Measurements from ENCODE around the gene OR6C2. TPM values are rescaled to one million over a fixed set of nuclear protein-coding genes. Genes with fewer than 3 reads are reported as not detected.
"Not testable (repeated sequence)": the region's sequence is repeated elsewhere in the genome, so short reads cannot be mapped to it uniquely, and the experiment has no call there.

The OR6C2 gene
- not detected for total RNA-seq

- H3K4me3 Mint-ChIP-seq = no peak within 1 kb of the TSS
- CTCF ChIA-PET = interaction anchor here (0.6 to 1.1 kb wide), 2 partner anchors 176 to 342 kb away, joined by 3 read pairs; no protein-coding TSS in a partner anchor
These were observed at the start of gene OR6C2 for GRCh38 chr12:55443776-55444175. OR6C2 (plus strand) TSS chr12:55444076; CDS start chr12:55452214, 8,138 bp downstream.

GRCh38 chr12:55396326-55396725 lies 47.5 kb upstream of the OR6C2 start:
- Mint-ChIP-seq H3K27me3 (ENCODE audit: low read depth) (peaks cover 20% of the 10 kb centered on the region), H3K27ac (no peak overlapping the region), H3K4me3 (no peak overlapping the region), H3K9me3 (ENCODE audit: insufficient read depth) (no peaks in the 10 kb centered on the region), H3K36me3 (ENCODE audit: low read depth) (no peaks in the 10 kb centered on the region), H3K4me1 (ENCODE audit: low read depth) (no peaks in the 10 kb centered on the region)
- ChIA-PET CTCF (no interaction called here), POLR2A (no interaction called here)
- no peak for ATAC-seq
- no peak for DNase-seq

More at GRCh38 chr12:55443776-55444175, at the start of gene OR6C2:
- H3K4me1 Mint-ChIP-seq (ENCODE audit: low read depth) = no peaks in the 10 kb centered on the region
- POLR2A ChIA-PET = no interaction called here
- H3K27ac Mint-ChIP-seq = no peak within 1 kb of the TSS
- DNase-seq (no peak), ATAC-seq (no peak)
- H3K9me3 Mint-ChIP-seq (ENCODE audit: insufficient read depth) = no peaks in the 10 kb centered on the region
- peaks cover 6% of the 10 kb centered on the region for H3K27me3 Mint-ChIP-seq (ENCODE audit: low read depth)
- H3K36me3 Mint-ChIP-seq (ENCODE audit: low read depth) = no peaks in the 10 kb centered on the region

- no peak within 1 kb of the TSS for H3K27ac Mint-ChIP-seq
- H3K27me3 Mint-ChIP-seq (ENCODE audit: low read depth) = peaks cover 27% of the 10 kb centered on the region
- no peaks in the 10 kb centered on the region for H3K4me1 Mint-ChIP-seq (ENCODE audit: low read depth)
- no peak for ATAC-seq
- DNase-seq = no peak
- ChIA-PET POLR2A (no interaction called here), CTCF (interaction anchor here (1.0 kb wide), 1 partner anchor 256 kb away, joined by 3 read pairs; no protein-coding TSS in a partner anchor)
- H3K4me3 Mint-ChIP-seq = no peak within 1 kb of the TSS
- H3K9me3 Mint-ChIP-seq (ENCODE audit: insufficient read depth) = no peaks in the 10 kb centered on the region
- no peaks in the 10 kb centered on the region for H3K36me3 Mint-ChIP-seq (ENCODE audit: low read depth)
These were observed 43.6 kb upstream of the OR6C2 start, which contains the start of gene OR6C65 for GRCh38 chr12:55400229-55400628. OR6C65 (plus strand) TSS chr12:55400529; CDS start chr12:55400529, 0 bp downstream.

- DNase-seq (no peak), ATAC-seq (no peak)
- no peaks in the 10 kb centered on the region for H3K4me1 Mint-ChIP-seq (ENCODE audit: low read depth)
- peaks cover 12% of the 10 kb centered on the region for H3K27me3 Mint-ChIP-seq (ENCODE audit: low read depth)
- H3K27ac Mint-ChIP-seq = no peak overlapping the region
- H3K9me3 Mint-ChIP-seq (ENCODE audit: insufficient read depth) = no peaks in the 10 kb centered on the region
- H3K4me3 Mint-ChIP-seq = no peak overlapping the region
- no peaks in the 10 kb centered on the region for H3K36me3 Mint-ChIP-seq (ENCODE audit: low read depth)
- ChIA-PET POLR2A (no interaction called here), CTCF (no interaction called here)
These were observed 36.0 kb upstream of the OR6C2 start for GRCh38 chr12:55407866-55408265.

- CTCF ChIA-PET; ATAC-seq; H3K27ac Mint-ChIP-seq; H3K9me3 Mint-ChIP-seq (ENCODE audit: insufficient read depth); DNase-seq; POLR2A ChIA-PET; H3K4me1 Mint-ChIP-seq (ENCODE audit: low read depth); H3K4me3 Mint-ChIP-seq; H3K36me3 Mint-ChIP-seq (ENCODE audit: low read depth): not testable (repeated sequence)
- peaks cover 13% of the 10 kb centered on the region for H3K27me3 Mint-ChIP-seq (ENCODE audit: low read depth)
These were observed 34.7 kb upstream of the OR6C2 start for GRCh38 chr12:55409133-55409532.

GRCh38 chr12:55412138-55412537 lies 31.7 kb upstream of the OR6C2 start:
- CTCF ChIA-PET = not testable (repeated sequence)

GRCh38 chr12:55413498-55414388 lies 30.1 kb upstream of the OR6C2 start:
- H3K36me3 Mint-ChIP-seq (ENCODE audit: low read depth); POLR2A ChIA-PET; H3K9me3 Mint-ChIP-seq (ENCODE audit: insufficient read depth); CTCF ChIA-PET; ATAC-seq; DNase-seq; H3K4me1 Mint-ChIP-seq (ENCODE audit: low read depth); H3K4me3 Mint-ChIP-seq; H3K27ac Mint-ChIP-seq: not testable (repeated sequence)
- H3K27me3 Mint-ChIP-seq (ENCODE audit: low read depth) = peaks cover 32% of the 10 kb centered on the region

More at GRCh38 chr12:55412138-55412537, 31.7 kb upstream of the OR6C2 start:
- H3K27me3 Mint-ChIP-seq (ENCODE audit: low read depth) = peaks cover 31% of the 10 kb centered on the region
- H3K4me3 Mint-ChIP-seq; H3K27ac Mint-ChIP-seq; POLR2A ChIA-PET; DNase-seq; H3K4me1 Mint-ChIP-seq (ENCODE audit: low read depth); H3K9me3 Mint-ChIP-seq (ENCODE audit: insufficient read depth); ATAC-seq; H3K36me3 Mint-ChIP-seq (ENCODE audit: low read depth): not testable (repeated sequence)

GRCh38 chr12:55414396-55414823 lies 29.5 kb upstream of the OR6C2 start:
- ATAC-seq = not testable (repeated sequence)

GRCh38 chr12:55414889-55415288 lies 29.0 kb upstream of the OR6C2 start:
- H3K4me1 Mint-ChIP-seq (ENCODE audit: low read depth); H3K36me3 Mint-ChIP-seq (ENCODE audit: low read depth); H3K4me3 Mint-ChIP-seq; CTCF ChIA-PET; DNase-seq; POLR2A ChIA-PET; H3K27ac Mint-ChIP-seq; H3K9me3 Mint-ChIP-seq (ENCODE audit: insufficient read depth): not testable (repeated sequence)
- H3K27me3 Mint-ChIP-seq (ENCODE audit: low read depth) = peaks cover 36% of the 10 kb centered on the region
- ATAC-seq = peak; percentile 83

More at GRCh38 chr12:55414396-55414823, 29.5 kb upstream of the OR6C2 start:
- CTCF ChIA-PET; H3K36me3 Mint-ChIP-seq (ENCODE audit: low read depth); H3K4me1 Mint-ChIP-seq (ENCODE audit: low read depth); H3K4me3 Mint-ChIP-seq; DNase-seq; H3K9me3 Mint-ChIP-seq (ENCODE audit: insufficient read depth); H3K27ac Mint-ChIP-seq; POLR2A ChIA-PET: not testable (repeated sequence)
- H3K27me3 Mint-ChIP-seq (ENCODE audit: low read depth) = peaks cover 35% of the 10 kb centered on the region

- DNase-seq (no peak), ATAC-seq (no peak)
- CTCF ChIA-PET = no interaction called here
- H3K9me3 Mint-ChIP-seq (ENCODE audit: insufficient read depth) = no peaks in the 10 kb centered on the region
- H3K27me3 Mint-ChIP-seq (ENCODE audit: low read depth) = peaks cover 36% of the 10 kb centered on the region
- H3K36me3 Mint-ChIP-seq (ENCODE audit: low read depth) = no peaks in the 10 kb centered on the region
- POLR2A ChIA-PET = no interaction called here
- H3K4me3 Mint-ChIP-seq = no peak overlapping the region
- H3K27ac Mint-ChIP-seq = no peak overlapping the region
- peaks cover 2% of the 10 kb centered on the region for H3K4me1 Mint-ChIP-seq (ENCODE audit: low read depth)
These were observed 26.9 kb upstream of the OR6C2 start for GRCh38 chr12:55416961-55417360.

GRCh38 chr12:55420307-55420962 lies 23.4 kb upstream of the OR6C2 start:
- Mint-ChIP-seq H3K27ac (no peak overlapping the region), H3K27me3 (ENCODE audit: low read depth) (peaks cover 23% of the 10 kb centered on the region), H3K36me3 (ENCODE audit: low read depth) (no peaks in the 10 kb centered on the region), H3K9me3 (ENCODE audit: insufficient read depth) (no peaks in the 10 kb centered on the region), H3K4me1 (ENCODE audit: low read depth) (no peaks in the 10 kb centered on the region), H3K4me3 (no peak overlapping the region)
- ChIA-PET POLR2A (no interaction called here), CTCF (no interaction called here)
- DNase-seq (no peak), ATAC-seq (no peak)

GRCh38 chr12:55425954-55426353 lies 17.9 kb upstream of the OR6C2 start, which contains the start of gene OR6C76:
OR6C76 (plus strand) TSS chr12:55426254; CDS start chr12:55426254, 0 bp downstream.
- Mint-ChIP-seq H3K9me3 (ENCODE audit: insufficient read depth) (no peaks in the 10 kb centered on the region), H3K27ac (no peak within 1 kb of the TSS), H3K4me3 (no peak within 1 kb of the TSS), H3K27me3 (ENCODE audit: low read depth) (peaks cover 10% of the 10 kb centered on the region), H3K36me3 (ENCODE audit: low read depth) (no peaks in the 10 kb centered on the region), H3K4me1 (ENCODE audit: low read depth) (no peaks in the 10 kb centered on the region)
- ATAC-seq (no peak), DNase-seq (no peak)
- CTCF ChIA-PET = no interaction called here
- POLR2A ChIA-PET = no interaction called here

Data from activated CD8-positive, alpha-beta T cell treated with anti-CD3 and anti-CD28 coated beads, Interleukin-2, amount 10 ng/mL, durations not matched to agents 7 days and 5 days (primary cell).